ENCODE measurements around the gene IRF2BP1.

Gene IRF2BP1

DNA sequence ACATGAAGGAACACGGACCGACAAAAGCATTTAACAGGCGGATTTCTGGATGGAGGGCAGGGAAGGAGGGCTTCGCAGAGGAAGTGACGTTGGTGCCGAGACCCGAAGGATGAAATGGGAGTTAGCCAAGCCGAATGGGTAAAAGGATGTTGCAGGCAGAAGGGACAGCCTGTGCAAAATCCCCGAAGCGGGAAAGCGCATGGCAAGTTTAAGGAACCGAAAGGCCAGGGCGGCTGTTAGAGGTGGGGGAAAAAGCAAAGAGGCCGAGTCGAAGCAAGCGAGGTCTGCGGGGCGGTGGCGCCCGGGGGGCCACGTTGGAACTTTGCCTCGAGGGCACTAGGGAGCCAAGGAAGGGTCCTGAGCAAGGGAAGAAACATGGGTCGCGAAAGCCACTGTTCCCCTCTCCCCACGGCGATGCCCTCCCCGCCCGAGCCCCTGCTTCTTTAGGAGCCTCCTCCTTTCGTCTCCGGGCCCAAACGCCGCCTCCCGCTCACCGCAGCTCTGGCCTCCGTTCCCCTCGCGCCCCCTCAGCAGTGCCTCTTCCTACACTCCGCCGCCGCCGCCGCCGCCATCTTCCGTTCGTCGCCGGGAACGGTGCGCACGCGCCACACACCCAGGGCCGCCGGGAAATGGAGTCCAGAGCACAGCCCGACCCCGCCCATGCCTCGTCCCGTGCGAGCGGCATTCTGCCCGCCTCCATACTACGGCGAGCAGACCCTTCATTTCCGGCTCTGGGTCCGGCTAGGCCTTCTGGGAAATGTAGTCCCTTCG is 23.2 kb downstream of the IRF2BP1 start, which contains the start of gene SYMPK:
TSS of gene SYMPK (minus strand) at position 584 of the 771 bp plus-strand sequence. CDS start 8,652 bp downstream, outside the sequence.
- DNase-seq (ENCODE audit: low spot score) = peak; percentile 100

DNA sequence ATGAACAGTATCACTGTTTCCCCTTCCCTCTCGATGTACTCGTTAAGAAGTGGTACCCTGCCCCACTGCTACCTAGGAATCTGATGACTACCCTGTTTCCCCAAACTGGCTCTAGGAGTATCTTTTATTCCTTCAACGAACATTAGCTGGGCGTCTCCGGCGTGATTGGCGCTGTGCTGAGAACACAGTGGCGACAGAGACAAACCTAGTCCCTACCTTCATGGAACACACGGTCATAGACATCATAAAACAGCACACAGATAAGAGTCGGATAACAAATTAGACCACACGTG is 23.7 kb downstream of the IRF2BP1 start:
- DNase-seq (ENCODE audit: low spot score) = no peak

DNA sequence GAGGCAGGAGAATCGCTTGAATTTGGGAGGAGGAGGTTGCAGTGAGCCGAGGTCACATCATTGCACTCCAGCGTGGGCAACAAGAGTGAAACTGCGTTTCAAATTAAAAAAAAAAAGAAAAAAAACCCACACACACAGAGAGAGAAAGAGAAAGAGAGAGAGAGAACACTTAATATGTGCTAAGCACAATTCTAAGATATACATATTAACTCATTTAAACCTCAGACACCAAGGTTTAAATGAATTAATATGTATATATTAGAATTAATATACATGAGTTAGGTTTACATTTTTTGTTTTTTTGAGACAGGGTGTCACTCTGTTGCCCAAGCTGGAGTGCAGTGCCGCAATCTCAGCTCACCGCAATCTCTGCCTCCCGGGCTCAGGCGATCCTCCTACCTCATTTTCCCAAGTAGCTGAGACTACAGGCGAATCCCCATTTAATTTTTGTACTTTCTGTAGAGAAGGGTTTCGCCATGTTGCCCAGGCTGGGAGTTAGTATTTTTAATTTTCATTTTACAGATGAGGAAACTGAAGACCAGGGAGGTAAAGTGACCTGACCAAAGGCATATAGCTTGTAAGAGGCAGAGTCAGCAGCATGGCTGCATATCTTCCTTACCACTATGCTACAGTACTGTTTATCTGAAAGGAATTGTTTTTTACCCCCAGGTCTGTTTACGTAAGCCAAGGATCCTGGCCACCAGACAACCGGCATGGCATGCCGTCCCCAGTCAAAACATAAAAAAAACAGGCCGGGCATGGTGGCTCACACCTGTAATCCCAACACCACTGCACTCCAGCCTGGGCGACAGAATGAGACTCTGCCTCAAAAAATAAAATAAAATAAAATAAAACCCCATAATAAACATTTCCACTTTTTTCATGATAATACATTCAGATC is 25.3 kb downstream of the IRF2BP1 start:
- DNase-seq (ENCODE audit: low spot score) = no peak

DNA sequence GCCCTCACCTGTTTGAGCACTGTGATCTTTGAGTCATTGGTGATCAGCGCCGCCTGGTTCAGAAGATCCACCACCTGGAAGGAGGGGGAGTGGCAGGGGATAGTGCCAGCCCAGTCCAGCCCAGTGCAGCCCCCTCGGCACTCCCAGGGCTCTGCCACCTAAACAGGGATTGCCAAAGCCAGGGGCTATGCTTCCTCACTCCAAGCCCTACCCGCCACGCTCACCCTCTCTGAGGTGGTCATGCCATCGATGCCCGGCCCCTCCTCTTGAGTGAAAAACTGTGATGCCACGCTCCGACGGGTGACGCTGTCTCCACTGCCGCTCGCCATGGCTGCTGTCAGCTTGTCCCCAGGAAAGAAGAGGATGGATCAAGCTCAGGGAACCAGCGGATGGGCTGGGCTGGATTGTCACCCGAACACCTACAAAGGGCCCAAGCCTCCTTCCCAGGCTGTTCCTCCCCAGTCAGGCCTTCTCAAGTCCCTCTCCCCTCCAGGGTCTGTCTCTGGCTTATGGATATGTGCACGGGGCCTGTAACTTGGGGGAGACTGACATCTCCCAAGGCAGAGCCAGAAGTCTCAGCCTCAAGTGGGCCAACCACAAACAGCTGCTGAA is 31.7 kb downstream of the IRF2BP1 start:
- no peak for DNase-seq (ENCODE audit: low spot score)

DNA sequence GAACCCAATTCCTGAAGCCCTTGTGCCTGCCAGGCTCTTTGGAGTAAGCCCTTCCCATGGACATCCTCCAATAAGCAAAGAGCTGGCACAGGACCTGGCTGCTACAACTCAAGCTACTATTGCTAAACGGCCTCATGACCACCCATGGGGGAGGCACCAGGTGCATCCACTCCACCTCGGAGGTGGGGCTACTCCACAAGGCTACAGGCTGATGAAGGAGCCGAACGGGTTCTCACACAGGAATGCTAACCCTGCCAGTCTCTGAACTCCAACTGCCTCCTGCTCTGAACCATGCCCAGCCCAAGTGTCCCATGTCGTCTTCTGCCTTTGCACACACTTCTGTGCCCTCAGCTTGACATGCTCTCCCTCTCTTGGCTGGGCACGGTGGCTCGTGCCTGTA is 33.0 kb downstream of the IRF2BP1 start:
- DNase-seq (ENCODE audit: low spot score) = no peak

DNA sequence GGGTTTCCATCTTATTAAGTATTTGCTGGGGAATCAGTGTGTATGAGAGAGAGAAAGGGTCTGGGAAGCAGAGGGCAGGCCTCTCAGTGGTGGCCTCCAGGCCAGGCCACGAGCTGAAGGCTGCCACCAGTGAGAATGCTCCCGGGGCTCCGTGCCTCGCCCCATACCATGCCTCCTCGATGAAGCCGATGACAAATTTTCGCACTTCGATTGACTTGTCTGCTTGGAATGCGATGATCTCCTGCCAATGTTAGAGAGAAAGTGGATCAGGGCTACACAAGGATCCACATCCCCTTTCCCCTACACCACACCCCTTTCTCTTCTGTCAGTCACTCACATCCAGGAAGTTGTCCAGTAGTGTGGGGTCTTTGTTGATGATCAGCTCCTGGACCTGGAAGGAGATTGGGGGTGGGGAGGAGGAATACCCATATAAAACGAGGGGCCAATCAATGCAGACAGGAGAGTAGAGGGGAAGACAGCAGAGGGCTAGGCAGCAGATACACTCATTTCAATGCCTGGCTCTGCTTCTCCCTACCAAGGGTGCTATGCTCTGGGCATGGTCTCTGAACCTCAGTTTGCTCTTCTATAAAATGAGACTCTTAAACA is 33.7 kb downstream of the IRF2BP1 start:
- no peak for DNase-seq (ENCODE audit: low spot score)

DNA sequence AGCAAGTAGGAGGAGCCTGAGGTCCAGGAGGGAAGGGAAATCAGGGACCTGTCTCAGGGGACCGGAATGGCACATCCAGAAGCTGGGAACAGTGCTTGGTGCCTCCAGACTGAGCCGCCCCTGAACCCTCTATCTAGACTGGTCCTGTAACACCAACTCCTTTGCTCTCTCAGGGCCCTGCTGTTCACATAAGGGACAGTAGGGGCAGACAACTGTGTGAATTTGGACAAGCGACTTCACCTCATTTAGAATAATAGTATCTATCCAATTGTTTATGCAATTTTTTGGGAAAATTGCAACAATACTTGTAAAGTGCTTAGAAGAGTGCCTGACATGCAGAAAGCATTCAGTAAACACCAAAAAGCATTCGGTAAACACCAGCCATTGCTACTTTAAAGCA is 37.0 kb downstream of the IRF2BP1 start:
- DNase-seq (ENCODE audit: low spot score) = no peak

DNA sequence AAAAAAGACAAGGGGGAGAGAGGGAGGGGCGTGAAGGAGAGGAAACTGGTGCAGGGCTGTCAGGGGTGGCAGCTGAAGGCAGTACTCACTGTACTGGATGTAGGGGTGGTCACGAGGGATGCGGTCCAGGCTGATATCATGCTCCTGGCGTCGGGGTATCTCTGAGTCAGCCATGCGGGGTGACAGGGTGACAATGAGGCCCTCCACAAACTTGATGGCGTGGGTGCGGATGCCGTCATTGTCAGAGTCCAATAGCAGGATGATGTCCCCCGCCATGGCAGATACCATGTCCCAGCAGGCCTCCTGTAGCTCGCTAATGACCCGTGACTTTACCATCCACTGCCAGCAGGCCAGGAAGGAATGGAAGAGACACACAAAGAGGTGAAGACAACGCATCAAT is 38.3 kb downstream of the IRF2BP1 start:
- no peak for DNase-seq (ENCODE audit: low spot score)

DNA sequence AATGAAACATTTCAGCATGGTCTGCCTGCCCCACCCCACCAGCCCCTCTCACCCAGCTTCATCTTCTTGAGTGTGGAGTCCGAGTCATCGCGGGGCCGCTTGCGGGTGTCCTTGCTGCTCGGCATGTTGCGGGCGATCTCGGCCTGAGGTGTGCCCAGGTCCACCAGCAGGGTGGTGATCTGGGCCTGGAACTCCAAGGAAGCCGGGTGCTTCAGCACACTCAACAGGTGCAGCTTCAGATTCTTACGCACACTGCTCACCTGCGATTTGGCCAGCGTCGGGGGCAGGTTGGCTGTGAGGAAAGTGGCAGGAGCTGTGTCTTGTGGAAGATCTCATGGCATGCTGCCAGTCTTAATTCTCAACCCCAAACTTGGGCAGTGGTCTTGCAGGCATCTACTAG is 43.7 kb downstream of the IRF2BP1 start:
- no peak for DNase-seq (ENCODE audit: low spot score)

DNA sequence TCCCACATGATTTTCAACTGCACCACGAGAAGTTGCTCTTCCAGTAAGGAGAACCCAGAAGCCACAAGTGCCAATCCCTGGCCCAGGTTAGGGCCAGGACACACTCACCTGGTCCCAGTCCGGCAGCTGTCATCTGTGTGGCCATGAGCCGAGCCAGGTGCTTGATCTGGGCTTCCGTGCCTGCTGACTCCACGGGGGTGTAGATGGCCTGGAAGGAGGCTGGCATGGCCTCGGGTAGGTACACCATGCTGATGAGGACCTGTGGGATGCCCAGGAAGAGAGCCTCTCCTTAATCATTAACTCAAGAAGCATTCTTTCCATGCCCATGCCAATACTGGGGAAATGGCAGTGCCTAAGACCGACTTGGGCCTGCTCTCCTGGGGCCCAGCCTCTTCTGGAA is 51.0 kb downstream of the IRF2BP1 start:
- no peak for DNase-seq (ENCODE audit: low spot score)
